Amniotic epithelial cell (primary cell): ENCODE results near the gene TMEM272.

ENCODE experiments used
- DNase-seq: peaks from one replicate; pipeline ENCODE4 v3.0.0-alpha.2; 2010; ENCODE audit warnings: low read depth

Gene TMEM272

DNA sequence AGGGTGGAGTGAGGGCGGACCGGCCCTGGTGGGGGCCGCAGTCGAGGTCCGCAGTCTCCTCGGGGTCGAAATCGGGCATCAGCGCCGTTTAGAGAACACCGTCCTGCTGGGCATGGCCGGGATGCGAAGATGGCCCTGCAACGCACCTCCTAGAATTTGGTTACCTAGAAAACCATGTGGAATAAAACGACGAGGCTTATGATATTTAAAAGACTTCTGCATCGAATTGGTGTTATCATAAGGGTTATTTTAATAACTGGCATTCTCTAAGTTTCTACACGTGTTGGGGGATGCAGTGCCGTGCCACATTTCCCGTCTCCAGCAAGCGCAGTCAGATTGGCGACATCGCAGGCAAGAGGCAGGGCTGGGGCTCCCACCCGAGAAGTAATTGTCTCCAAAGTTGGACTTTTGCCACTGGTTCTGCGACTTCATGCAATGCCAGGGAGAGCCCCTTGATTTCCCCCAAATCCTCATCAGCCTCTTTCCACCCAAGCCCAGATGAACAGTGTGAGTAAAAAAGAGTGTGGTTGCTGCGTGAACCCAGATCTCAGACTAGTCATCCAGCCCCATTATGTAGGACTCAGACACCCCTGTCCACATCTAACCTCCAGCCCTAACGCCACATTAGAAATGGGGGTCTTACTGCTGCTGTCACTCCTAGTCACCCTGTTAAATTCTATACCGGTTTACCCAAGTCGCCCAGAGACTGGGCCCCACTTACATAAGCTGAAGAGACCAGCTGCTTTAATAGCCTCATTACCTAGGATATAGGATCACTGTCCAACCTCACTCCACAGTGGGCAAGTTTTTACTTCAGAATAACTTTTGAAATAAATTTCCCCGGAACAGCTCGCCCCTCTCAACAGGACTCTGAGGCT is 40.4 kb downstream of the TMEM272 start:
- DNase-seq: no peak

DNA sequence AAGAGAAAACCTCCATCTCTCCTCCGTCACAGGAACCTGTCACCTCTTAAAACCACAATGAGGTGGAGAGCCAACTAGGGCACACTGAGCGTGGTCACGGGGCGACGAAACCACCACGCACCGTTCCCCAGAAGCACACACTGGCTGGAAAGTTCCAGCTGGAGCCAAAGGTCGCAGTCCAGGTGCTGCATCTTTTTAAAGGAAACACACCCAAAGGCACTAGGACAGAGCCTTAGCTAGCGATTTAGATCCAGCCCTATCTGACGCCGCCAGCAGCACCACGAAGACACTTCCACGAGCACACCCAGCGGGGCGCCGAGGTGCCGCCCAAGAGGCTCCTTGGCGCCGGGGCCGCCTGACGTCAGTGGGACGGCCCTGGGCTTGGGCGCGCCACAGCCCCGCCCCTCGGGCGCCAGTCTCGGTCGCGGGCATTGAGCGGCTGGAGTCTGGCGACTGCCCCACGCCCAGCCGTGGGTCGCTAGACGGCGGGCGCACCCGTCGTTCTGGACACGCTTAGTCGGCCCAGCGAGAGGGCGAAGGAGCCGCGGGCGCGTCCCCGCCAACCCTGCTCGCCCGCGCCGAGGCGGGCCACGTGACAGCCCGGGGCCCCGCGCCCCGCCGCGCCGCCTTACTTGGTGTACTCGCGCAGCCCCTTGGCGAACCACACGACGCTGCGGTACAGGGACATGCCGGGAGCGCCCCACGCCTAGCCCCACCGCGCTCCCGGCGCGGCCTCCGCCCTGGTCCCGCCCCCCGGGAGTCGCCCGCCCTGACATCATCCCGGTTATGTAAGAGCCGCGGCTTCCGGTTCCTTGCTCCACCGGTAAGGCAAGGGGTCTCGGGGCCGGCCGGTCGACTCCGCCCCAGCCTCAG is 41.3 kb downstream of the TMEM272 start, which contains the start of gene DHRS12:
DHRS12 (minus strand) TSS at position 742 of the 873 bp plus-strand sequence. CDS start 4,504 bp downstream, outside the sequence.
- DNase-seq: peak; percentile 59

DNA sequence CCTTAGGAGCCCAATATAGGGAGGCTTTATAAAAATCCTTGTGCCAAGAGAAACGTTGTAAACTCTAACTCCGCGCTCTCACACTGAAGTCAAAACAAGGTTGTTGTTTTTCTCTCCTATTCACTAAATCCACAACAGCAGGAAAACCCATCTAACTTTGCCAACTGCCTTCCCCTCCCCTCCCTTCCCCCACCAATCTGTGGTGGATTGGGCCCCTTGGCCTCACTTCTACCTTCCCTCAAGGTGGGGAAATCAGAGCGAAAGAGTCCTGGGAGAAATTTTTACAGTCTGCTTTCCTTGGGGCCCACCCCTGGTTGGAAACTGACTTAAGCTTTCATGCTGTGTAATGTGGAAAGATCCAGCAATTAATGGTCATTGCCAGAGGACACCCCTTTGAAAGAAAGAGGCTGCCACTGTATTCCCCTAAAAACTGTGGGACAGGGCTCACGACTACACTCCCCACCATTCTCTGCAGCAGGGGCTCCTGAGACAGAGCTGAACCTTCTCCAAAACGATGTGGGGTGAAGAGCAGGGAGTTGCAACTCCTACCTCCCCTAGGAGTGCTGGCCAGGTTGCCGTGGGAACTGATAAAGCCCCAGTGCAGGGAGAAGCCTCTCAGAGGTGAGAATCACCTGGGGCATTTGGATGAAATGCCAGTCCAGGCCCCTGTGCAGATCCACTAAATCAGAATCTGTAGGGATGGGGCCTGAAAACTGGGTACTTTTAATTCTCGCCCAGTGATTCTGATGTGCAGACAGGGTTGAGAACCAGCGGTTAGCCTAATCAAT is 42.2 kb downstream of the TMEM272 start:
- no peak for DNase-seq

DNA sequence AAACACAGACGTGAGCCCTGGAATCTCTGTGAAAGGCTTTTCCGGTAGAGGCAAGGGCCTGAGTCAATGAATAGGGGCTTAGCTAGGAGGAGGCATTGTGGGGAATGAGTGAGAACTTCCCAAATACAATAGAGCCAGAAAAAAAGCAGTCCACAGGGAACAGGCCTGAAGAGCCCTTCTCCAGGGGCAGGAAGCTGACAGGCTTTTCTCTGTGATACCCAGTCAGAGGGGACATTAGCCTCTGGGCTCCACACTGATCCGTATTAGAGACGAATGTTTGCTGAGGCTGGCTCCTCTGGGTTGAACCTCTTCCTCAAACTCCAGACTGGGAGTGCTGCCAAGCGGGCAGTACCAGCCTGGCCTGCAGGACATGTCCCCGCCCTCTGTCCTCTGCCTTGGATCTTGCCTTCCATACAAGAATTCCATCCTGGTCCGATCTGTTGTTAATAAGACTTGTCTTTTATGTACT is 43.3 kb downstream of the TMEM272 start:
- DNase-seq: no peak

DNA sequence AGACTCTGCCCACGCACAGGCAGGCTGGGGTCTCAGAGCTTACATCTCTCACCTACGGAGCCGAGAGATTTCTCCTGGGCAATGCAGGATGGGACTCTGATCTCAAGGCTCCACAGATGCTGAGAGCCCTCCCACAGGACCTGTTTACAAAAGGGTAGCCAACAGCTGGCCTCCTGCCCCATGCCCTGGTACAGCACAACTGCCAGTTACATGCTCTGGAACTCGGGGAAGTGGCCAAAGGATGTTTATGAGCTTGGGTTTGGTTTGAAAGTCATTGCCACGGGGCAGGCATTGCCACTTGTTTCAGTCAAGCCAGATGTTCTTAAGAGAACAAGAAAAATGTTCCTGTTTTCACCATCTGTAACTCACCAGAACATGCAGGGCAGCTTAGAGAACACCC is 44.5 kb downstream of the TMEM272 start:
- DNase-seq: no peak

DNA sequence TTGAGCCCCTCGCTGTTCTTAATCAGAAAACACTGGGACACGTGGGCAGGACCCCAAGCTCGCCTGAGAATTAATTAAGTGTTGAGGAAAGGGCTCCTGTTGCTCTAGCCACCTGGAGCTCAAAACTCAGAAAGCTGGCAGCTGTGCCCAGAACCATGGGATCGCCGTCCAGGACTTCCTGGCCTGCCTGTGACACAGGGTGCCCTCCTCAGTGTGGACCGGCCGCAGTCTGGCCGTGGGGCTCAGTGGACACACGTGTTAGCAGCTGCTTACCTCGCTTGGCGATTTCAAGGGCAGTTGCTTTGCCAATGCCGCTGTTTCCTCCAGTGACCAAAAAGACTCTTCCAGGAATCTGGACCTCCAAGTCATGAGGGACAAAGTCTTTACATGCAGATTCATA is 45.7 kb downstream of the TMEM272 start:
- DNase-seq: no peak

DNA sequence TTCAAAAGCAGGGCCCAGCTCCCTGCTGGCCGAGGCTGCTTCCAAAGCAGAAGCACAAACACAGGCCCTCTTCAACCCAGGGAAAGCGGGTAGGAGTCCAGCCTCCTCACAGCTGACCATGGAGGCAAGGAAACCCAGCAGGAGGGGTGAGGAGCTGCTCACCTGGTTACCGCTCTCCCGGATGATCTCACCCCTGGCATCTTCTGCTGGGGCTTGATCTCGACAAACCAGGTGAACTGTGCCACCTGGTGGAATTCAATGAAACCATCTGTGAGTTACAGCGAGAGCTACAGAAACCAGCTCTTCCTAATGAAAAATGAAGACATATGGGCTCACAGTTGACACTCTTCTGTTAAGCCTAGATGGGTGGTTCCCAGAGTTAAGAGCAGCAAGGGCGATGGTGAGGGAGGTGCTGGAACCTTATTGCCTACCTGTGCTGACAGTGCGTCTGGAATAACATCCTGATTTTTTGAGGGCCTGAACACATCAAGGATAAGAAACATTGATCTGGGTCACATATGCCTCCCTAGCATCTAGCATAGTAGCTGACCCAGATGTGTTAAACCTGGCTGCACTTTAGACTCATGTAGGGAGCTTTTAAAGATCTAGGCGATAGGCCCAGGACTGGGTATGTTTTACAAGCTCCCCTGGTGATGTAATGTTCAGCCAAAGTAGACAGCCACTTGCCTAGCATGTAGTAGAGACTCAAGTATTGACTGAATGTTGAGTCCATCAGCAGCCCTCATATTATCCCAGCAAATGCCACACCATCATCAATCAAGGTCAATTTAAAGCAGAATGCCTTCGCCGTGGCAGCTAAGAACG is 47.1 kb downstream of the TMEM272 start:
- DNase-seq: peak; percentile 60

DNA sequence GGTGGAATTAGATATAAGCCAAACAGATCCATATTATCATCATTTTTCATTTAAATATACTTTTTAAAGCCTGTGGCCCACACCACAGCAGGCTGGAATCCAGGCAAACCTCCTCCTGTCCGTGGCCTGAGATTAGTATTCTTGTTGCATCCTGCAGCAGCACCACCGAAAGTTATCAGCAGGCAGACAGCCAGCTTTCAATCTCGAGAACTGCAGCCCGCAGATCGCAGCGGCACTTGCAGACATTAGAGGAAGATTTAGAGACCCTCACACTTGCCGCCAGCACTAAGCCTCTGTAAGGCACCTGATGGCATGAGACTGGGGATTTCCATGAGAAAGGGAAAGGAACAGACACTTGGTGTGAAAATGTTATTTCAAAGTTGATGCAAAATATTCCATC is 48.4 kb downstream of the TMEM272 start:
- no peak for DNase-seq

DNA sequence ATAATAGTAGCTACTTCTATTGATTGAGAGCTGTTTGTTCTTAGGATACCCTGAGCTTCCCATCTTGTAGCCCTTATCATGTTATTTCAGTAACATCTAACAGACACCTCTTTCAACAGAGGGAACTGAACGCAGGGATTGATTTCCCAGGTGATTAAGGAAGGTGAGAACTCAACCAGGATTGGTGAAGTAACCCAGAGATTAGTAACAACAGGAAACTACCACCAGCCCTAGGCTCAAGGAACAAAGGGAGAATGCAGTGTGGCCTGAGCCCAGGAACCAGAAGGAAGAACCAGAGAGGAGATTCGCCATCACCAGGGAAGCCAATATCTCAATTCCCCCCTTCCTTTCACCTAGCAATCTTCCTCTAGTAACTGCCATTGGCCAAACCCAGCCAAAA is 49.6 kb downstream of the TMEM272 start:
- no peak for DNase-seq

DNA sequence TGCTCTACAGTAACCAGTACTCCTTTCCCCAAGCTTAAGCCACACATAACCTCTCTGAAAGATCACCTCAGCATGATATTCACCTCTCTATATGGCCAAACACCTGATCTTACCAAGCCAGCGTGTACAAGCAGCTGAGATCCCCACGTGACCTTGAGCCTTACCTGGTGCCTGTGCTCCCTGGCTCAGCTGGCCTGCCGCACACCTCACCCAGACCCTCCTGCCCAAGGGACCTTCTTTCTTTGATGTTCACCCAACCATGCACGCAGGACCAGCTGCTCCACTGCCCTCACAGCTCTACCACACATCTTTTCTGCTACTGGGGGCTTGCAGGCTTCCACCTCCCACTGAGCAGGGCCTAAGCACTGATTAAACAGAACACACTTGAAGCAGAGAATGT is 50.0 kb downstream of the TMEM272 start:
- no peak for DNase-seq

DNA sequence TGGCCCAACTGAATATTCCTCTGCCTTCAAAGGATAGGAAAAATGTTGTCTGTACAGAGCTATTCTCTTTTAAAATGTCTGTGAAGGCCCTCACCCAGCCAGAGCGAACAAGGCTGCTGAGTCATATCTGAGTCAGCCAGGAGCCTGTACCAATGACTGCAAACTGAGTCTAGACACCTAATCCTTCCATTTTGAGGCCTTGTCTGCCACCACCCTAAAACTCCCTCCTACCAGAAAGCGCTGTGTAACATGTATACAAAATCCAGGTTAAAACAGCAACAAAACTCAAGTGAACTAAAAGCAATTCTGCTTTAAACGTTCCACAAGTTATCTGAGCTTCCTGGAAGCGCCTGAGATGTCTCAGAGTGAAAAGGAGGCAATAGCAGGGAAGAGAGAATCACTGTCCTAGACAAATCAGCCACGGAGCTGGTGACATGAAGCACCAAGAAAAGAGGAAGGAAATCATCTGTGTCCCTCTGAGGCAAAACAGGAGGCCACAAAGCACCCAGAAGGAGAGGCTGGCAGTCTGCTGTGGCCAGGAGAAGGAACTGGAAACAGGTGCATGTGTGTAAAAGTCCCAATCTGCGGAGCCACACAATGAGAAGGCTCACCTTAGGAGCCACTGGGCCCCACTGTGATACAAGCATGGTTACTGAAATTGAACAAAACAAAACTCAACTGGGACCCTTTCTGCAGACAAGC is 51.3 kb downstream of the TMEM272 start:
- DNase-seq: peak; percentile 87

DNA sequence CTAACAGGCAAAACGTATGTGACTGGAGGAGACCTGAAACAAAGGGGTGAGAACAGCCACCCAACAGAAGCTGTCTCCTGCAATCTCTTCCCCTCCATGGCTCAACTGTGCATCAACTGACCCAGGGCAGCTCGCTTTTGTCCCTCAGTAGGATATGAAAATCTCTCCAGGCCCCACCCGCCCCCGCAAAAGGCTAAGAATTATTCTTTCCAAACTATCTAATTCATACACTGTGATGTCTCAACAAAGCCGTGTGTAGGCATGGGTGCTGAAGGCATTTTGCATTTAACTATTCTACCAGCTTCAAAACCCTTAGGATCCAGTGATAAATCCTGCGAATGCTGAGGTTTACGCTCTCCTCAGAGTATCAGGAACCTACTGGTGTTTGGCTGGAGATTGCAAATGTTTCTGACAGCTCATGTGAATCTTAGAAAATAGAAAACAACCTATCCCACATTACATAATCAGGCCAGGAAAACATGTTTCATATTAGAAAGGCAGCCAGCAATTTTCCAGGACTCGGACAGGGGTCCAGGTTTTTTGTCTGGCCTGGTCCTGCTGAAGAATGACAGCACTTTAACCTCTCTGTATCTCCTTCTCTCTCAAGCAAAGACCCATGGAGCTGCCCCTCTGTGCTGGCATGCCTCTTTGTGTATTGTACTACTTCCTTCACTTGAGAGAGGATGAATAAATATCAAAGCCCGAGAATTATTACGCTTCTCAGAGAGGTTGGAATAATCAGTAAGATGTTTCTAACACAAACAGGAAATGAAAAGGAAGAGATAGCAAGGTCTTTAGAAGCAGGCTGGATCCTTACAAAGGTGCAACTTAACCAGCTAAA is 58.3 kb downstream of the TMEM272 start:
- DNase-seq: peak; percentile 53

DNA sequence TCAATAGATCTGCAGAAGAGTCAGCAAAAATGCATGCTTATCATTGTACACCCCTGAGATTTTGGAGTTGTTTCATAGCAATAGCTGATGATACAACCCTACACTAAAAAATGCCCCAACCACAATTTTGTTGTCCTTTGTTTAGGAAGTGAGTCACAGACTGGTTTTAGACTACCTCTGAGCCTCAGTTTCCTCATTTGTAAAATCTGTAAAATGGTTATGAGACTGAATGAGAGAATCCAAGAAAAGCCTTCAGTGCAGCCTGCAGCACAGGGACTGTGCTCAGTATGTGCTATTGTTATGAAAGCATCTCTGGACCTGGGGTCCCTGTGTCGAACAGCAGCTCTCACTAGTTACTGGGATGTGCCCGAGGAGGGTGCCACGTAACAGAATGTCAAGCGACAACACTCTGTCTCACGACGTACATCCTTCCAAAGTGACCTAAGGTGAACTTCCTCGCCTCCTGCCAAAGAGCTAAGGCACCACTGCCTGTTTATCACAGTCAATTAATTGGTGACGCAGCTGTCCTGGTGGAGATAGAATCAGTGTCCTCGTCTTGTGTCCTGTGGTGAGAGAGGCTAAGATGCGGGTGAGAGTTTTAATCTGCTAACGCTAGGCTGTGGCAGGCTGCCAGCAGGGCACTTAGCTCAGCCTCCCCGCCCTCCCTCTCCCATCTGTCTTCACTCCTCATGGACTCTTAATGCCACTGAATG is 59.1 kb downstream of the TMEM272 start:
- peak; percentile 48 for DNase-seq

DNA sequence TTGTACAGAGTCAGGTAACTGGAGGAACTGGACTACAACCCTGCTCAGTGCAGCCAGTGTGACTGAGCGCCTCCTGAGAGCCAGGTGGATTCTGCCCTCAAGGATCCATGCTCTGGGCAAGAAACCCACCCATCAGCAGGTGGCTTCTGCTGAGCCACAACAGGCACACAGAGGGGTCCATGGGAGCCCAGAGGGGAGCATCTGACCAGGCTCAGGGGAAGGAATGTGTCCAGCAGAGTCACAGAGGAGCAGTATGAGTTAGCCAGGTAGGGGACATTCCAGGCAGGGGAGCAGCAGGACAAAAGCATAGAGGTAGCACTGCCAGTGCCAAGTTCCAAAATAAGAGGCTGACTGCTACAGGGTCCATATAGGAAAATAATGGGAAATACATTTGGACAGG is 60.9 kb downstream of the TMEM272 start:
- no peak for DNase-seq

DNA sequence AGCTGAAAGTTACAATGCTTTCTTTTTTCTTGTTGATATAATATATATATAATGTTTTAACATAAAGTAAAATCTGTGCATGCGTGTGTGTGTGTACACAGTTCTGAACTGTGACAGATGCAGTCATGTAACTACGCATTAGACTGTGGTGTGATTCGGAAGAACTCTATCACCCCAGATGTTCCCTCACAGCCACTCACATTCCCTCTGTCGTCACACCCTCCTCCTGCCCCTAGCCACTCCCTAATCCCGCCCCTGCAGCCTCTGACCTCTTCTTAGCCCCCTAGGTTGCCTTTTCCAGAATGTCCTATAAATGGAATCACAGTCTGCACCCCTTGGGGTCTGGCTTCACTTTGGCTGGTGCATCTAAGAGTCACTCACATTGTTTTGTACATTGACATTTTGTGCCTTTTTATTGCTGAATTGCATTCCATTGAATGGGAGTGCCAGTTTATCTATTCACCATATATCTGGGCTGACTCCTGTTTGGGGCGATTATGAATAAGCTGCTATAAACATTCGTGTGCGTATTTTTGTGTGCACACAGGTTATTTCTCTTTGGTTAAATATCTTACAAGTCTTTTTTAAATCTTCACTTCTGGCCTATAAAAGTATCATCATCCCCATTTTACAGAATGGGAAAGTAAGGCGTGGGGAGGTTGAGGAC is 61.4 kb downstream of the TMEM272 start:
- DNase-seq: no peak

DNA sequence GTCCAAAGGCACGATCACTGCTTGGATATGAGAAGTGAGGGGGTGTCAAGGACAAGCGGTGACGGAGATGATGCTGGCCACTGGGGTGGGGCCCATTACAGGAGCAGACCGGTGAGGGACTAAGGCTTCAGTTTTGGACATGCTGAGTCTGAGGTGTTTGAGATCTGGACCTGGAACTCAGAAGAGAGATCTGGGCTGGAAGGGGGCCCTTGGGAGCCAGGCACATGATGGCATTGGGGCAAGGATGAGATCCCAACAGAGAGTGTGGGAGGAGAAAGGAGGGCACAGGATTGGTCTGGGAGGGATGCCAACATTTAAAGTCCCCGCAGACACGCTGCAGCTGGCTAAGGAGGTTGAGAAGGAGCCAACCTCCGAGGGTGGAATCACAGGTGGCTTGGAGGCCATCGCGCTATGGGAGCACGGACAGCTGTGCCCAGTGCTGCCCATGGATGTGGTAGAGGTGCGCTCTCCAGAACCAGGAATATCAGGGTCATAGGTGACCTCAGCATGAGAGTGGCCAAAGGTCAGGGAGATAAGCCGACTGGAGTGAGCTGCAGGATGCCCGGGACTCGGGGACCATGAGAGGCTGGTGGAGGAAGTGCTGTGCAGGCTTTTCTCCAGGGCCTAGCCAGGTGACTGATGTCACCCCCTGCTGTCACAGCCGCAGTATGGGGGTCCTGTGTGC is 62.8 kb downstream of the TMEM272 start:
- no peak for DNase-seq

DNA sequence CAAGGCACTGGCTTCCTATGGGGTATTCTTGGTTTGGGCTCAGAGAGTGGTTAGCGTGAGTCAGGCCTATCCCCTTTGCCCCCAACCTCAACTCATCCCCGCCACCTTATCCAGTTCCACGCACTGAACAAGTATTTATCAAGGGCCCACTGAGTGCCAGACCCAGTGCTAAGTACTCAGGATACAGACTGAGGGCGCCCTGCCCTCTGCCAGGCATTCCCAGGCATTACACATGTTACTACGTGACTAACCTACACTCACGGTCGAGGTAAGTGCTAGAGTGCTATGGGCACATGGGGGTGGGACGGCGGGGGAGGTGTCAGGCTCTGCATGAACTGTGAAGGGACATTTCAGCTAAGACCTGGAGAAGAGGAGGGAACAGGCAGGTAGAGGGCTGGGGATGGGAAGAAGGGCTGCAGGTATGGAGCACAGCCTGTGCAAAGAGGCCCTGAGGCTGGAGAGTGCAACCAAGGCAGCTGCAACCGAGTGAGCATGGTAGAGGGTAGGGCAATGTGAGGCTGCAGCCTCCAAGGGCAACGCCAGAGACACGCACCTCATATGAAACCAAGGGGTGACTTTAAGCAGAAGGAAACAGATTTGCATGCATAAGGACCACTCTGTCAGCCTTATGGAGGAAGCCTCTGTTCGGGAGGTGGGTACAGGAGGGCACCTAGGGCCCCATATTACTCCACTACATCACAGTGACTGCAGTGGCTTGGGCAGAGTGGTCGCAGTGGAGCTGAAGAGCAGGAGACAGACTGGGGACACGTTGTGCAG is 63.5 kb downstream of the TMEM272 start:
- DNase-seq: peak; percentile 42
